RWPE1 (cell line): Measurements from ENCODE around the gene ATF7IP.

Experiments used
- CTCF ChIA-PET: fragments of 350-600 bp; sonication (Branson Sonifier 250); formaldehyde crosslinking; extraction: SDS; loops from one replicate; lab custom pipeline; 2021; lab: Yijun Ruan, JAX
- POLR2A ChIA-PET: fragments of 400-600 bp; formaldehyde crosslinking; extraction: SDS; loops from one replicate; lab custom pipeline; 2020; ENCODE audit warnings: antibody characterized with exemption; ENCODE audit not compliant: low non-redundant PET; lab: Yijun Ruan, JAX
- DNase-seq: peaks from one replicate; pipeline ENCODE4 v3.0.0; 2012; ENCODE audit warnings: low spot score
- H3K27ac ChIP-seq: fragments of 450-650 bp; 2 replicates; pipeline ENCODE4 v1.5.1; 2017
- TF ChIP-seq, protein P1 (sequence below): fragments of 450-650 bp; conservative IDR thresholded peaks from 2 replicates; pipeline ENCODE4 v1.5.1; 2017; ENCODE audit warnings: low read depth, mild to moderate bottlenecking

Gene ATF7IP

DNA sequence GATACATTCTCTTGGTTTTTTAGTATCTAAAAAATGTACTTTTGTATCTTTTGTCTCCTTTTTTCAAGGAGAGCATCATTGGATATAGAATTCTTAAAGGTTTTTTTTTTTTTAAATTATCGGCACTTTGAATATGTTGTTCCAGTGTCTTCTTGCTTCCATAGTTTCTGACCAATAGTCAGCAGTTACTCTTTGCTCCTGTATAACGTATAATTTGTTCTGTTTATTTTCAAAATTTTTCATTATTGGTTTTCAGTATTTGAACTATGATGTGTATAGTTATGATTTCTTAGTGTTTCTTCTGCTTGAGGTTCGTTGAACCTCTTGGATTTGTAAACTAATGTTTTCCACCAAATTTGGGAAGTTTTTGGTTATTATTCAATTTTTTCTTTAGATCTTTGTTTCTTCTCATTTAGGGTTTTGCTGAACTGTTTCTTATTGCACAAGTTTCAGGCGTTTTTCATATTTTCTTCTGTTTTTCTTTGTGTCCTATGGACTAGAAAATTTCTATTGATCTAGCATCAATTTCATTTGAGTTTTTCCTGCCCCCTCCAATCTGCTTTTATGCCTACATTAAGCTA, 108.3 kb downstream of the ATF7IP start:
- ChIA-PET POLR2A (no interaction called here), CTCF (interaction anchor here (0.6 kb wide), 1 partner anchor 15 kb away, joined by 8 read pairs; no protein-coding TSS in a partner anchor)
- peak; percentile 5 for DNase-seq
- no peak overlapping the region for H3K27ac ChIP-seq
- TF ChIP-seq, protein P1, sequence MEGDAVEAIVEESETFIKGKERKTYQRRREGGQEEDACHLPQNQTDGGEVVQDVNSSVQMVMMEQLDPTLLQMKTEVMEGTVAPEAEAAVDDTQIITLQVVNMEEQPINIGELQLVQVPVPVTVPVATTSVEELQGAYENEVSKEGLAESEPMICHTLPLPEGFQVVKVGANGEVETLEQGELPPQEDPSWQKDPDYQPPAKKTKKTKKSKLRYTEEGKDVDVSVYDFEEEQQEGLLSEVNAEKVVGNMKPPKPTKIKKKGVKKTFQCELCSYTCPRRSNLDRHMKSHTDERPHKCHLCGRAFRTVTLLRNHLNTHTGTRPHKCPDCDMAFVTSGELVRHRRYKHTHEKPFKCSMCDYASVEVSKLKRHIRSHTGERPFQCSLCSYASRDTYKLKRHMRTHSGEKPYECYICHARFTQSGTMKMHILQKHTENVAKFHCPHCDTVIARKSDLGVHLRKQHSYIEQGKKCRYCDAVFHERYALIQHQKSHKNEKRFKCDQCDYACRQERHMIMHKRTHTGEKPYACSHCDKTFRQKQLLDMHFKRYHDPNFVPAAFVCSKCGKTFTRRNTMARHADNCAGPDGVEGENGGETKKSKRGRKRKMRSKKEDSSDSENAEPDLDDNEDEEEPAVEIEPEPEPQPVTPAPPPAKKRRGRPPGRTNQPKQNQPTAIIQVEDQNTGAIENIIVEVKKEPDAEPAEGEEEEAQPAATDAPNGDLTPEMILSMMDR: no peak

GRCh38 chr12:14479004-14479403, 113.5 kb downstream of the ATF7IP start:
- DNase-seq: no peak
- ChIA-PET POLR2A (no interaction called here), CTCF (no interaction called here)
- TF ChIP-seq, protein P1: no peak
- no peak overlapping the region for H3K27ac ChIP-seq

- POLR2A ChIA-PET: no interaction called here
Observed at GRCh38 chr12:14481201-14481600, 115.7 kb downstream of the ATF7IP start.

DNA sequence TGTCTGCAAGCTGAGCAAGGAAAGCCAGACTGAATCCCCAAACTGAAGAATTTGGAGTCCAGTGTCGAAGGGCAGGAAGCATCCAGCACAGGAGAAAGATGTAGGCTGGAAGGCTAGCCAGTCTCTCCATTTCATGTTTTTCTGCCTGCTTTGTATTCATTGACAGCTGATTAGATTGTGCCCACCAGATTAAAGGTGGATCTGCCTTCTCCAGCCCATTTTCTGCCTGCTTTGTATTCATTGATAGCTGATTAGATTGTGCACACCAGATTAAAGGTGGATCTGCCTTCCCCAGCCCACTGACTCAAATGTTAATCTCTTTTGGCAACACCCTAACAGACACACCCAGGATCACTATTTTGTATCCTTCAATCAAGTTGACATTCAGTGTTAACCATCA, 116.9 kb downstream of the ATF7IP start:
- POLR2A ChIA-PET: no interaction called here
- DNase-seq: no peak
- CTCF ChIA-PET: interaction anchor here (0.5 kb wide), 1 partner anchor 24 kb away, joined by 5 read pairs; no protein-coding TSS in a partner anchor
- no peak overlapping the region for H3K27ac ChIP-seq
- TF ChIP-seq, protein P1: no peak

More at GRCh38 chr12:14481201-14481600, 115.7 kb downstream of the ATF7IP start:
- CTCF ChIA-PET: interaction anchor here (0.6 kb wide), 2 partner anchors 22 to 1468 kb away, joined by 3 to 4 read pairs; no protein-coding TSS in a partner anchor
- TF ChIP-seq, protein P1: no peak
- no peak overlapping the region for H3K27ac ChIP-seq
- no peak for DNase-seq

- no peak overlapping the region for H3K27ac ChIP-seq
- TF ChIP-seq, protein P1: no peak
- ChIA-PET POLR2A (no interaction called here), CTCF (no interaction called here)
- no peak for DNase-seq
Observed at GRCh38 chr12:14482886-14483285, 117.4 kb downstream of the ATF7IP start.

GRCh38 chr12:14495326-14495725, 129.8 kb downstream of the ATF7IP start:
- TF ChIP-seq, protein P1: no peak
- DNase-seq: no peak
- ChIA-PET CTCF (no interaction called here), POLR2A (no interaction called here)
- no peak overlapping the region for H3K27ac ChIP-seq
